ENCODE data around the gene MXRA8.

DNA sequence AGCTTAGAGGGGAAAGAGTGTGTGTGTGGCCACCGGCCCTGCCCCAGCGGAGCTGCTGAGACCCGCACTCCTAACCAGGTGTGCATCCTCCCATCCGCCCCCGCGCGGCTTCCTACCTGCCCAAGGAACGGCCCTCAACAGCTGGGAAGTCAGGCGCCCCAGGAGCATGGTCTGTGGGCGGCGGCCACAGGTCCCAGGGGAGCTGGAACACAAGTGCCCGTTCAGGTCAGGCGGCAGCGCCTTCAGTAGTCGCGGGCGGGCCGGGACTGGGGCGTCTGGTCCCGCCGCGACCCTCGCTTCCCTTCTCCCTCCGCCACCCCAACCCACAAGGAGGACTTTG, 16.2 kb upstream of the MXRA8 start:
- TF ChIP-seq, protein P1, sequence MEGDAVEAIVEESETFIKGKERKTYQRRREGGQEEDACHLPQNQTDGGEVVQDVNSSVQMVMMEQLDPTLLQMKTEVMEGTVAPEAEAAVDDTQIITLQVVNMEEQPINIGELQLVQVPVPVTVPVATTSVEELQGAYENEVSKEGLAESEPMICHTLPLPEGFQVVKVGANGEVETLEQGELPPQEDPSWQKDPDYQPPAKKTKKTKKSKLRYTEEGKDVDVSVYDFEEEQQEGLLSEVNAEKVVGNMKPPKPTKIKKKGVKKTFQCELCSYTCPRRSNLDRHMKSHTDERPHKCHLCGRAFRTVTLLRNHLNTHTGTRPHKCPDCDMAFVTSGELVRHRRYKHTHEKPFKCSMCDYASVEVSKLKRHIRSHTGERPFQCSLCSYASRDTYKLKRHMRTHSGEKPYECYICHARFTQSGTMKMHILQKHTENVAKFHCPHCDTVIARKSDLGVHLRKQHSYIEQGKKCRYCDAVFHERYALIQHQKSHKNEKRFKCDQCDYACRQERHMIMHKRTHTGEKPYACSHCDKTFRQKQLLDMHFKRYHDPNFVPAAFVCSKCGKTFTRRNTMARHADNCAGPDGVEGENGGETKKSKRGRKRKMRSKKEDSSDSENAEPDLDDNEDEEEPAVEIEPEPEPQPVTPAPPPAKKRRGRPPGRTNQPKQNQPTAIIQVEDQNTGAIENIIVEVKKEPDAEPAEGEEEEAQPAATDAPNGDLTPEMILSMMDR (IDR thresholded peaks at IDR 0.05), result no peak
- TF ChIP-seq POLR2A (IDR thresholded peaks at IDR 0.05), result no peak
